PC-9 (cell line): ENCODE measurements around the gene ATP7B. TPM values are rescaled to one million over a fixed set of nuclear protein-coding genes. Genes with fewer than 3 reads are reported as not detected.
A peak's percentile ranks its signal among the peaks of the same experiment; 100 is the strongest.

Experiments
- BruUV-seq: library from RNA; stranded (reverse); fragments of 400-500 nt; replicated peaks from 2 replicates; lab custom pipeline; 2021; lab: Mats Ljungman, UMichigan
- CTCF ChIA-PET: fragments of 300-600 bp; sonication (Branson Sonifier 250); formaldehyde crosslinking; loops from one replicate; lab custom pipeline; 2022; ENCODE audit warnings: antibody characterized with exemption; lab: Charles Lee
- POLR2A ChIA-PET: fragments of 300-600 bp; sonication (Branson Sonifier 250); formaldehyde crosslinking; loops from one replicate; lab custom pipeline; 2022; ENCODE audit warnings: antibody characterized with exemption; ENCODE audit not compliant: unreplicated experiment; lab: Charles Lee
- DNase-seq, 2 experiments: peaks; one replicate each; pipeline versions ENCODE4 v3.0.0 to v3.0.0-alpha.2; 2015 to 2022; ENCODE audit warnings: mixed read lengths in 1 of 2
- H2AFZ ChIP-seq: fragments of 200-600 bp; sonication (generic); 2 replicates; pipeline ENCODE4 v1.8.1; 2017; ENCODE audit warnings: antibody characterized with exemption
- H3F3A ChIP-seq: fragments of 200-600 bp; sonication (generic); 2 replicates; pipeline ENCODE4 v1.8.1; 2017; ENCODE audit warnings: antibody characterized with exemption, mild to moderate bottlenecking, low read depth; ENCODE audit not compliant: insufficient read depth
- H3K27ac ChIP-seq: fragments of 200-600 bp; sonication (generic); 2 replicates; pipeline ENCODE4 v1.6.1; 2016; ENCODE audit warnings: mixed run types
- H3K27me3 ChIP-seq: fragments of 200-600 bp; sonication (generic); 2 replicates; pipeline ENCODE4 v1.6.1; 2016; ENCODE audit warnings: low read depth, mixed run types; ENCODE audit not compliant: insufficient read depth
- H3K36me3 ChIP-seq: fragments of 200-600 bp; sonication (generic); 2 replicates; pipeline ENCODE4 v1.6.1; 2016; ENCODE audit warnings: low read depth, mixed run types
- H3K4me1 ChIP-seq: fragments of 200-600 bp; sonication (generic); replicated peaks from 2 replicates; pipeline ENCODE4 v1.6.1; 2016; ENCODE audit warnings: mixed run types; ENCODE audit not compliant: insufficient read depth
- H3K4me2 ChIP-seq: fragments of 200-600 bp; sonication (generic); 2 replicates; pipeline ENCODE4 v1.6.1; 2017; ENCODE audit warnings: mixed run types
- H3K4me3 ChIP-seq: fragments of 200-600 bp; sonication (generic); 2 replicates; pipeline ENCODE4 v1.6.1; 2016; ENCODE audit warnings: mixed run types
- H3K79me2 ChIP-seq: fragments of 200-600 bp; sonication (generic); 2 replicates; pipeline ENCODE4 v1.6.1; 2017; ENCODE audit warnings: low read depth, mixed run types
- H3K9me2 ChIP-seq: fragments of 200-600 bp; sonication (generic); 2 replicates; pipeline ENCODE4 v1.8.1; 2017; ENCODE audit warnings: mild to moderate bottlenecking; ENCODE audit not compliant: insufficient read depth
- H3K9me3 ChIP-seq: fragments of 200-600 bp; sonication (generic); 2 replicates; pipeline ENCODE4 v1.8.1; 2016; ENCODE audit warnings: low read depth; ENCODE audit not compliant: insufficient read depth
- H4K20me1 ChIP-seq: fragments of 200-600 bp; sonication (generic); 2 replicates; pipeline ENCODE4 v1.8.1; 2017; ENCODE audit not compliant: insufficient read depth
- EZH2 ChIP-seq: fragments of 200-600 bp; sonication (generic); IDR thresholded peaks from 2 replicates; pipeline ENCODE4 v1.8.0; 2017; ENCODE audit warnings: antibody characterized with exemption, low read depth
- intact Hi-C: fragments of 100-400 bp; cut with micrococcal nuclease; formaldehyde crosslinking; loops from one replicate; pipeline ENCODE4 v1.10.0; 2022; ENCODE audit not compliant: unreplicated experiment
- total RNA-seq: library from RNA; stranded (reverse); gene quantifications from 2 replicates; pipeline ENCODE4 v1.2.3, GENCODE V29; 2021
- TF ChIP-seq, protein P1 (sequence below): fragments of 200-600 bp; sonication (generic); conservative IDR thresholded peaks from 2 replicates; pipeline ENCODE4 v1.6.1; 2017; ENCODE audit warnings: mixed run types, antibody characterized with exemption, mild to moderate bottlenecking, moderate library complexity

Gene ATP7B
- total RNA-seq, 1 experiment from 2014 or later, result 1.2 TPM

DNA sequence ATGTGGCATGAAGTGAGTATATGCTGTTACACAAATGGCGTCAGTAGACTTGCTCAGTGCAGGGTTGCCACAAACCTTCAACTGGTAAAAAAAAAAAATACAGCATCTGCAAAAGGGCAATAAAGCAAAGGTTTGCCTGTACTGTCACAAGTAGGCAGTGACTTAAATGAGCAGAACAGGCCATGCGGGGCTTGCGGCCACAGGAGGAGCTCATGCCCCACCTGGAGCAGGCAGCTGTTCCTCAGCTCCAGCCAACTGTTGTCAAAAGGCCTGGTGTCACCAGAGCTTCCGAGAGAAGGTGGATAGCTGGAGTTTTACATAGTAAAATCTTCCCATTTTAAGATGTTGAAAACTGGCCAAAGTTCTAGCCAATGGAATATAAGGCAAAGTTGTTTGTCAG, 7.7 kb downstream of the ATP7B start:
- Histone ChIP-seq H3F3A (no peaks in the 10 kb centered on the region; the same call in 1 of the 2 replicates), H3K9me3 (no peaks in the 10 kb centered on the region), H4K20me1 (no peaks in the 10 kb centered on the region), H3K27me3 (peaks cover 4% of the 10 kb centered on the region; the same call in 1 of the 2 replicates), H3K4me3 (no peak overlapping the region), H3K9me2 (no peaks in the 10 kb centered on the region), H2AFZ (no peak overlapping the region), H3K4me2 (no peak overlapping the region), H3K27ac (no peak overlapping the region), H3K79me2 (no peaks in the 10 kb centered on the region), H3K4me1 (peaks cover 10% of the 10 kb centered on the region), H3K36me3 (no peaks in the 10 kb centered on the region)
- DNase-seq, result no peak
- CTCF ChIA-PET, result interaction anchor here (0.7 kb wide), 1 partner anchor 132 kb away, joined by 3 read pairs; no protein-coding TSS in a partner anchor
- TF ChIP-seq, protein P1, sequence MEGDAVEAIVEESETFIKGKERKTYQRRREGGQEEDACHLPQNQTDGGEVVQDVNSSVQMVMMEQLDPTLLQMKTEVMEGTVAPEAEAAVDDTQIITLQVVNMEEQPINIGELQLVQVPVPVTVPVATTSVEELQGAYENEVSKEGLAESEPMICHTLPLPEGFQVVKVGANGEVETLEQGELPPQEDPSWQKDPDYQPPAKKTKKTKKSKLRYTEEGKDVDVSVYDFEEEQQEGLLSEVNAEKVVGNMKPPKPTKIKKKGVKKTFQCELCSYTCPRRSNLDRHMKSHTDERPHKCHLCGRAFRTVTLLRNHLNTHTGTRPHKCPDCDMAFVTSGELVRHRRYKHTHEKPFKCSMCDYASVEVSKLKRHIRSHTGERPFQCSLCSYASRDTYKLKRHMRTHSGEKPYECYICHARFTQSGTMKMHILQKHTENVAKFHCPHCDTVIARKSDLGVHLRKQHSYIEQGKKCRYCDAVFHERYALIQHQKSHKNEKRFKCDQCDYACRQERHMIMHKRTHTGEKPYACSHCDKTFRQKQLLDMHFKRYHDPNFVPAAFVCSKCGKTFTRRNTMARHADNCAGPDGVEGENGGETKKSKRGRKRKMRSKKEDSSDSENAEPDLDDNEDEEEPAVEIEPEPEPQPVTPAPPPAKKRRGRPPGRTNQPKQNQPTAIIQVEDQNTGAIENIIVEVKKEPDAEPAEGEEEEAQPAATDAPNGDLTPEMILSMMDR, result no peak
- TF ChIP-seq EZH2, result no peak
- intact Hi-C loops, result no loop called here
- no TSS peak for BruUV-seq
- POLR2A ChIA-PET, result interaction anchor here (0.5 kb wide), 1 partner anchor 111 kb away, joined by 9 read pairs; no protein-coding TSS in a partner anchor

DNA sequence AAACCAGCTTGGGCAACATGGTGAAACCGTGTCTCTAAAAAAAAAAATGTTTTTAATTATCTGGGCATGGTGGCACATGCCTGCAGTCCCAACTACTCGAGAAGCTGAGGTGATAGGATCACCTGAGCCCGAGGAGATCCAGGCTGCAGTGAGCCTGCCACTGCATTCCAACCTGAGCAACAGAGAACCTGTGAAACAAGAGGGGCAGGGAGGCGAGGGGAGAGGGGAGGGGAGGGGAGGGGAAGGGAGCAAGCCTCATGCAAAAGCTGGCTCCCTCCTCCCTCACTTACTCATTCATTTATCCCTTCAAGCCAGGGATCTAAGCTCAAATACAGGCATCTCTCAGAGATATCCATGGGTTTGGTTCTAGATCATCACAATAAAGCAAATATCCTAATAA, 8.9 kb downstream of the ATP7B start:
- no peak for TF ChIP-seq EZH2
- TF ChIP-seq, protein P1, result no peak
- Histone ChIP-seq H3K4me2 (no peak overlapping the region), H3K9me3 (no peaks in the 10 kb centered on the region), H2AFZ (no peak overlapping the region), H3K9me2 (no peaks in the 10 kb centered on the region), H3K79me2 (no peaks in the 10 kb centered on the region), H4K20me1 (no peaks in the 10 kb centered on the region), H3K4me3 (no peak overlapping the region), H3K36me3 (no peaks in the 10 kb centered on the region), H3K27ac (no peak overlapping the region), H3K27me3 (peaks cover under 1% of the 10 kb centered on the region; the same call in 1 of the 2 replicates), H3K4me1 (peaks cover 20% of the 10 kb centered on the region), H3F3A (no peaks in the 10 kb centered on the region; the same call in 1 of the 2 replicates)
- no peak for DNase-seq
- ChIA-PET POLR2A (no interaction called here), CTCF (no interaction called here)
- intact Hi-C loops, result no loop called here
- no TSS peak for BruUV-seq

DNA sequence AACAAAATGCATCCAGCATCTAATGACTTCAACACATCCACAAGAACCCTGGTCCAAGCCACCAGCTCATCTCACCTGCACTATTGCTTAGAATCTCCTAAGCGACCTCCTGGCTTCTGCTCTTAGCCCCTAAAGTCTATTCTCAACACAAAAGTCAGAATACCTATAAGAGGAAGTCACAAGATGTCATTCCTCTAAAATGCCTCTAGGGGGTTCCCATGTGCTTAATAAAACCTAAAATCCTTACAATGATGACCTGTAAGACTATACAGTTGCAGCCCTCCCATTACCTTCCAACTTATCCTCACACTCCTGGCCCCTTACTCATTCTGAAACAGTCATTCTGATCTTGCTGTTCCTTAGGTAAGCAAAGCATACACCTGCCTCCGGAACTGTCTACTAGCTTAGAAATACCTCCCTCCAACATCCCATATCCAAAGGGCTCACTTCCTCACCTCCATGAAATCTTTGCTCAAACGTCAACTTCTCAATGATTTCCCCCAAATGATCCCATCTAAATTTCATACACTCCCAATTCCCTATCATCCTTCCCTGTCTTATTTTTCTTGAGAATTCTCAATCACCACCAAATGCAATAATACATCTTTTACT, 10.0 kb downstream of the ATP7B start:
- H3K36me3 ChIP-seq, result no peaks in the 10 kb centered on the region
- TF ChIP-seq, protein P1, result peak; percentile 80
- no peak for TF ChIP-seq EZH2
- H3K4me2 ChIP-seq, result no peak overlapping the region
- peaks cover 20% of the 10 kb centered on the region for H3K4me1 ChIP-seq
- H2AFZ ChIP-seq, result no peak overlapping the region
- no peaks in the 10 kb centered on the region for H3K9me3 ChIP-seq
- intact Hi-C loops, result loop anchor here (2.0 kb wide), 1 partner anchor 126 kb away; no protein-coding TSS in a partner anchor
- H3K79me2 ChIP-seq, result no peaks in the 10 kb centered on the region
- H3K27me3 ChIP-seq, result no peaks in the 10 kb centered on the region
- H3K4me3 ChIP-seq, result no peak overlapping the region
- no peak overlapping the region for H3K27ac ChIP-seq
- CTCF ChIA-PET, result interaction anchor here (0.6 kb wide), 1 partner anchor 8 kb away, joined by 3 read pairs; no protein-coding TSS in a partner anchor
- no peaks in the 10 kb centered on the region for H4K20me1 ChIP-seq
- no peaks in the 10 kb centered on the region; the same call in 1 of the 2 replicates for H3F3A ChIP-seq
- no peaks in the 10 kb centered on the region for H3K9me2 ChIP-seq
- no peak for DNase-seq
- POLR2A ChIA-PET, result no interaction called here
- BruUV-seq, result no TSS peak
